ENCODE data around the gene WRAP73. TPM values are rescaled to one million over a fixed set of nuclear protein-coding genes. Genes with fewer than 3 reads are reported as not detected.
A peak's percentile ranks its signal among the peaks of the same experiment; 100 is the strongest.

Gene WRAP73
- total and polyA plus RNA-seq, 9 of the 15 experiments (the other 6 are each of a cell fraction or from before 2014, with no cell fraction given) = 4.3 to 51.8 (median 30.1) TPM

- TF ChIP-seq, protein P1, sequence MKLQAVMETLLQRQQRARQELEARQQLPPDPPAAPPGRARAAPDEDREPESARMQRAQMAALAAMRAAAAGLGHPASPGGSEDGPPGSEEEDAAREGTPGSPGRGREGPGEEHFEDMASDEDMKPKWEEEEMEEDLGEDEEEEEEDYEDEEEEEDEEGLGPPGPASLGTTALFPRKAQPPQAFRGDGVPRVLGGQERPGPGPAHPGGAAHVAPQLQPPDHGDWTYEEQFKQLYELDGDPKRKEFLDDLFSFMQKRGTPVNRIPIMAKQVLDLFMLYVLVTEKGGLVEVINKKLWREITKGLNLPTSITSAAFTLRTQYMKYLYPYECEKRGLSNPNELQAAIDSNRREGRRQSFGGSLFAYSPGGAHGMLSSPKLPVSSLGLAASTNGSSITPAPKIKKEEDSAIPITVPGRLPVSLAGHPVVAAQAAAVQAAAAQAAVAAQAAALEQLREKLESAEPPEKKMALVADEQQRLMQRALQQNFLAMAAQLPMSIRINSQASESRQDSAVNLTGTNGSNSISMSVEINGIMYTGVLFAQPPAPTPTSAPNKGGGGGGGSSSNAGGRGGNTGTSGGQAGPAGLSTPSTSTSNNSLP (IDR thresholded peaks at IDR 0.05; ENCODE audit: borderline replicate concordance, low read depth, low read length) = no peak
- TF ChIP-seq E2F5 (CRISPR knock-in tag; IDR thresholded peaks at IDR 0.05) = no peak
- 0 out of 2 replicates have a peak, but pooled peaks have one; percentile 45 for TF ChIP-seq SMARCA5 (IDR thresholded peaks at IDR 0.05)
- TF ChIP-seq KAT2B (IDR thresholded peaks at IDR 0.05; ENCODE audit: low read depth, low read length) = no peak
- no peak for TF ChIP-seq MXI1 (IDR thresholded peaks at IDR 0.05; ENCODE audit: low read depth, low read length)
- TF ChIP-seq XRCC4 (IDR thresholded peaks at IDR 0.05; ENCODE audit: extremely low read depth, insufficient read depth, insufficient read length) = no peak
- TF ChIP-seq, protein P2, sequence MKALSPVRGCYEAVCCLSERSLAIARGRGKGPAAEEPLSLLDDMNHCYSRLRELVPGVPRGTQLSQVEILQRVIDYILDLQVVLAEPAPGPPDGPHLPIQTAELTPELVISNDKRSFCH (CRISPR knock-in tag; IDR thresholded peaks at IDR 0.05) = no peak
- TF ChIP-seq, protein P2 (tag; IDR thresholded peaks at IDR 0.05) = no peak
- no peak for TF ChIP-seq TRIM24 (IDR thresholded peaks at IDR 0.05)
- TF ChIP-seq ZBTB1 (CRISPR knock-in tag; IDR thresholded peaks at IDR 0.05; ENCODE audit: borderline replicate concordance, low read depth) = no peak
- TF ChIP-seq SIRT6 (IDR thresholded peaks at IDR 0.05; ENCODE audit: low read depth, low read length) = no peak
- TF ChIP-seq, protein P3, sequence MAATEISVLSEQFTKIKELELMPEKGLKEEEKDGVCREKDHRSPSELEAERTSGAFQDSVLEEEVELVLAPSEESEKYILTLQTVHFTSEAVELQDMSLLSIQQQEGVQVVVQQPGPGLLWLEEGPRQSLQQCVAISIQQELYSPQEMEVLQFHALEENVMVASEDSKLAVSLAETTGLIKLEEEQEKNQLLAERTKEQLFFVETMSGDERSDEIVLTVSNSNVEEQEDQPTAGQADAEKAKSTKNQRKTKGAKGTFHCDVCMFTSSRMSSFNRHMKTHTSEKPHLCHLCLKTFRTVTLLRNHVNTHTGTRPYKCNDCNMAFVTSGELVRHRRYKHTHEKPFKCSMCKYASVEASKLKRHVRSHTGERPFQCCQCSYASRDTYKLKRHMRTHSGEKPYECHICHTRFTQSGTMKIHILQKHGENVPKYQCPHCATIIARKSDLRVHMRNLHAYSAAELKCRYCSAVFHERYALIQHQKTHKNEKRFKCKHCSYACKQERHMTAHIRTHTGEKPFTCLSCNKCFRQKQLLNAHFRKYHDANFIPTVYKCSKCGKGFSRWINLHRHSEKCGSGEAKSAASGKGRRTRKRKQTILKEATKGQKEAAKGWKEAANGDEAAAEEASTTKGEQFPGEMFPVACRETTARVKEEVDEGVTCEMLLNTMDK (IDR thresholded peaks at IDR 0.05; ENCODE audit: borderline replicate concordance, insufficient read depth, low read depth, low read length, poor library complexity, severe bottlenecking) = no peak
- no peak for TF ChIP-seq SMAD4 (CRISPR knock-in tag; conservative IDR thresholded peaks at IDR 0.05)
- no peak for TF ChIP-seq ZC3H4 (CRISPR knock-in tag; IDR thresholded peaks at IDR 0.05; ENCODE audit: borderline replicate concordance)
Observed at GRCh38 chr1:3656450-3657095, 6.7 kb upstream of the WRAP73 start (continued).
